IMR-90 (cell line): ENCODE measurements around the gene SFSWAP. TPM values are rescaled to one million over a fixed set of nuclear protein-coding genes. Genes with fewer than 3 reads are reported as not detected.

ENCODE experiments used
- ATAC-seq: fragments of 200-7000 bp; cut with Tn5 transposase; 2 replicates; pipeline ENCODE4 v1.9.1; 2020; ENCODE audit warnings: low read depth, mild to moderate bottlenecking, moderate library complexity
- BruUV-seq: library from RNA; stranded (reverse); fragments of 400-500 nt; replicated peaks from 2 replicates; lab custom pipeline; 2021; lab: Mats Ljungman, UMichigan
- CTCF ChIA-PET: fragments of 300-600 bp; formaldehyde crosslinking; extraction: SDS; loops from one replicate; lab custom pipeline; 2021; ENCODE audit warnings: antibody characterized with exemption; lab: Yijun Ruan, JAX
- POLR2A ChIA-PET: fragments of 300-600 bp; sonication (Branson Sonifier 250); formaldehyde crosslinking; loops from one replicate; lab custom pipeline; 2022; ENCODE audit warnings: antibody characterized with exemption; ENCODE audit not compliant: unreplicated experiment; lab: Charles Lee
- DNase-seq: peaks from one replicate; pipeline ENCODE4 v3.0.0; 2013
- H2AFZ ChIP-seq: replicated peaks from 2 replicates; pipeline ENCODE3; 2013; ENCODE audit warnings: low read length, mild to moderate bottlenecking; ENCODE audit not compliant: poor library complexity
- H2AK5ac ChIP-seq: 2 replicates; pipeline ENCODE4 v1.6.1; 2013; ENCODE audit warnings: low read depth, low read length, inconsistent platforms
- H2AK9ac ChIP-seq: replicated peaks from 2 replicates; pipeline ENCODE3; 2013; ENCODE audit warnings: mild to moderate bottlenecking, low read depth, low read length, moderate library complexity; ENCODE audit not compliant: poor library complexity
- H2BK120ac ChIP-seq: 2 replicates; pipeline ENCODE4 v1.6.1; 2013; ENCODE audit warnings: low read depth, low read length, inconsistent platforms
- H2BK15ac ChIP-seq: 3 replicates; pipeline ENCODE4 v1.6.1; 2013; ENCODE audit warnings: low read depth, low read length, inconsistent platforms
- H2BK20ac ChIP-seq: 2 replicates; pipeline ENCODE4 v1.6.1; 2013; ENCODE audit warnings: low read depth, mild to moderate bottlenecking, inconsistent platforms, low read length, moderate library complexity
- H2BK5ac ChIP-seq: 2 replicates; pipeline ENCODE4 v1.6.1; 2013; ENCODE audit warnings: mild to moderate bottlenecking, low read depth, low read length, inconsistent platforms; ENCODE audit not compliant: poor library complexity, severe bottlenecking
- H3K14ac ChIP-seq: replicated peaks from 2 replicates; pipeline ENCODE4 v1.6.1; 2013; ENCODE audit warnings: low read depth, low read length, inconsistent platforms
- H3K18ac ChIP-seq: 2 replicates; pipeline ENCODE4 v1.6.1; 2013; ENCODE audit warnings: low read depth, low read length, control low read depth
- H3K23ac ChIP-seq: 2 replicates; pipeline ENCODE4 v1.6.1; 2013; ENCODE audit warnings: low read depth, low read length, inconsistent platforms
- H3K27ac ChIP-seq: 2 replicates; pipeline ENCODE4 v1.5.1; 2013; ENCODE audit warnings: mild to moderate bottlenecking, control low read depth, low read length; ENCODE audit not compliant: insufficient read depth
- H3K27me3 ChIP-seq: 2 replicates; pipeline ENCODE4 v1.6.1; 2013; ENCODE audit warnings: low read length; ENCODE audit not compliant: control insufficient read depth, insufficient read depth
- H3K36me3 ChIP-seq: 2 replicates; pipeline ENCODE4 v1.6.1; 2013; ENCODE audit warnings: low read length, mixed read lengths; ENCODE audit not compliant: control insufficient read depth, insufficient read depth
- H3K4ac ChIP-seq: 2 replicates; pipeline ENCODE4 v1.6.1; 2013; ENCODE audit warnings: low read depth, low read length, inconsistent platforms
- H3K4me1 ChIP-seq: 2 replicates; pipeline ENCODE4 v1.6.1; 2013; ENCODE audit warnings: low read length, mixed read lengths; ENCODE audit not compliant: control insufficient read depth, insufficient read depth
- H3K4me2 ChIP-seq: 2 replicates; pipeline ENCODE4 v1.6.1; 2013; ENCODE audit warnings: low read depth, mild to moderate bottlenecking, control low read depth, low read length, moderate library complexity
- H3K4me3 ChIP-seq: 2 replicates; pipeline ENCODE4 v1.5.1; 2013; ENCODE audit warnings: low read depth, mild to moderate bottlenecking, control low read depth, low read length, moderate library complexity; ENCODE audit not compliant: insufficient read depth
- H3K56ac ChIP-seq: 2 replicates; pipeline ENCODE4 v1.6.1; 2013; ENCODE audit warnings: low read length, inconsistent platforms; ENCODE audit not compliant: insufficient read depth; ENCODE audit errors: extremely low read depth
- H3K79me1 ChIP-seq, 2 experiments: 2 replicates each; pipeline ENCODE4 v1.6.1; 2013; ENCODE audit warnings: low read length in 2 of 2, inconsistent platforms in 1 of 2, low read depth in 1 of 2
- H3K9ac ChIP-seq: 2 replicates; pipeline ENCODE4 v1.6.1; 2013; ENCODE audit warnings: low read depth, low read length, control low read depth
- H3K9me1 ChIP-seq: 2 replicates; pipeline ENCODE4 v1.6.1; 2013; ENCODE audit warnings: low read length, inconsistent platforms; ENCODE audit not compliant: insufficient read depth
- H3K9me3 ChIP-seq: 2 replicates; pipeline ENCODE4 v1.6.1; 2013; ENCODE audit warnings: low read length; ENCODE audit not compliant: control insufficient read depth, insufficient read depth
- H4K20me1 ChIP-seq: 2 replicates; pipeline ENCODE4 v1.6.1; 2013; ENCODE audit warnings: low read length, inconsistent platforms; ENCODE audit not compliant: insufficient read depth
- H4K5ac ChIP-seq: 2 replicates; pipeline ENCODE4 v1.6.1; 2013; ENCODE audit warnings: mild to moderate bottlenecking, low read depth, low read length, control low read depth
- H4K8ac ChIP-seq, 2 experiments: 2 replicates each; pipeline ENCODE4 v1.6.1; 2013; ENCODE audit warnings: low read depth in 2 of 2, low read length in 2 of 2, control low read depth in 1 of 2, inconsistent platforms in 1 of 2
- H4K91ac ChIP-seq: 2 replicates; pipeline ENCODE4 v1.6.1; 2013; ENCODE audit warnings: low read depth, low read length, inconsistent platforms; ENCODE audit not compliant: insufficient read depth
- BHLHE40 ChIP-seq: fragments of 150-350 bp; IDR thresholded peaks from 2 replicates; pipeline ENCODE4 v1.6.1; 2016; ENCODE audit warnings: mild to moderate bottlenecking, low read depth, low read length
- CEBPB ChIP-seq: IDR thresholded peaks from 2 replicates; pipeline ENCODE4 v1.6.1; 2012; ENCODE audit warnings: low read depth, low read length, improper control_type of control experiment
- CHD1 ChIP-seq: IDR thresholded peaks from 2 replicates; pipeline ENCODE4 v1.6.1; 2012; ENCODE audit warnings: low read depth, low read length, improper control_type of control experiment
- CTCF ChIP-seq: conservative IDR thresholded peaks from 2 replicates; pipeline ENCODE4 v1.5.1; 2012; ENCODE audit warnings: mild to moderate bottlenecking, low read depth, low read length, improper control_type of control experiment
- FOS ChIP-seq: fragments of 150-350 bp; IDR thresholded peaks from 2 replicates; pipeline ENCODE4 v1.6.1; 2016; ENCODE audit warnings: low read depth, low read length
- MAZ ChIP-seq: IDR thresholded peaks from 2 replicates; pipeline ENCODE4 v1.6.1; 2012; ENCODE audit warnings: low read depth, mild to moderate bottlenecking, low read length, improper control_type of control experiment, moderate library complexity, borderline replicate concordance
- NFE2L2 ChIP-seq: fragments of 150-350 bp; IDR thresholded peaks from 2 replicates; pipeline ENCODE4 v1.6.1; 2016; ENCODE audit warnings: low read depth, mild to moderate bottlenecking, low read length
- POLR2A ChIP-seq: IDR thresholded peaks from 2 replicates; pipeline ENCODE4 v1.6.1; 2012; ENCODE audit warnings: mild to moderate bottlenecking, low read depth, low read length
- RCOR1 ChIP-seq: IDR thresholded peaks from 2 replicates; pipeline ENCODE4 v1.6.1; 2012; ENCODE audit warnings: mild to moderate bottlenecking, low read length, improper control_type of control experiment; ENCODE audit not compliant: insufficient replicate concordance
- RFX5 ChIP-seq: IDR thresholded peaks from 2 replicates; pipeline ENCODE4 v1.8.0; 2012; ENCODE audit warnings: low read depth, mild to moderate bottlenecking, low read length, moderate library complexity
- SMC3 ChIP-seq: fragments of 150-350 bp; IDR thresholded peaks from 2 replicates; pipeline ENCODE4 v1.6.1; 2016; ENCODE audit warnings: low read depth, mild to moderate bottlenecking, antibody characterized with exemption, low read length, moderate library complexity
- WGBS, 2 experiments: methylation state at CpG; one replicate each; pipeline versions ENCODE4 v1.1.5 to v1.1.7; 2013; ENCODE audit warnings: missing lambda C conversion rate in 2 of 2; ENCODE audit not compliant: insufficient read length in 1 of 2; ENCODE audit errors: extremely low coverage in 2 of 2; 5-methylcytosine and 5-hydroxymethylcytosine counted together
- dilution Hi-C: fragments of 300-500 bp; cut with HindIII; formaldehyde crosslinking; loops from one replicate; pipeline ENCODE4 v1.14.3; 2018; ENCODE audit warnings: low sequenced_read_pairs; ENCODE audit not compliant: unreplicated experiment
- in situ Hi-C: fragments of 300-500 bp; cut with MboI; formaldehyde crosslinking; loops from 3 replicates; pipeline ENCODE4 v1.14.3; 2019; ENCODE audit warnings: low sequenced_read_pairs, inconsistent platforms, mixed read lengths
- intact Hi-C: fragments of 100-400 bp; cut with micrococcal nuclease; formaldehyde crosslinking; loops from 2 replicates; pipeline ENCODE4 v1.10.0; 2022
- polyA plus RNA-seq, 3 experiments: library from polyadenylated mRNA; depleted of rRNA; stranded (reverse); fragments of >200 nt; gene quantifications; 2 replicates each; pipeline ENCODE4 v1.2.3, GENCODE V29; 2012; ENCODE audit warnings: low replicate concordance in 1 of 3
- total RNA-seq: library from RNA; depleted of rRNA; stranded (reverse); fragments of >200 nt; gene quantifications from 2 replicates; pipeline ENCODE4 v1.2.3, GENCODE V29; 2012
- TF ChIP-seq, protein P1 (sequence below): fragments of 150-350 bp; IDR thresholded peaks from 2 replicates; pipeline ENCODE4 v1.6.1; 2017; ENCODE audit warnings: mild to moderate bottlenecking, antibody characterized with exemption, low read length, low read depth
- TF ChIP-seq, protein P2 (sequence below): fragments of 150-350 bp; IDR thresholded peaks from 2 replicates; pipeline ENCODE4 v1.6.1; 2016; ENCODE audit warnings: low read depth, mild to moderate bottlenecking, low read length, moderate library complexity, borderline replicate concordance

Gene SFSWAP
- total and polyA plus RNA-seq, 2 of the 4 experiments (the other 2 are of a cell fraction) = 19.7 to 22.4 TPM

GRCh38 chr12:131782061-131782460 lies 71.2 kb downstream of the SFSWAP start:
- H4K8ac ChIP-seq = no peak overlapping the region
- H3K36me3 ChIP-seq = peaks cover 26% of the 10 kb centered on the region
- peak overlapping the region; percentile 73 for H2AK9ac ChIP-seq
- no peak overlapping the region for H3K18ac ChIP-seq
- no peak overlapping the region for H2BK5ac ChIP-seq
- BruUV-seq = no TSS peak
- DNase-seq = no peak
- peaks cover 5% of the 10 kb centered on the region; the same call in 1 of the 2 replicates for H4K20me1 ChIP-seq
- ChIA-PET POLR2A (no interaction called here), CTCF (interaction anchor here (1.1 kb wide), 1 partner anchor 14 kb away, joined by 3 read pairs; no protein-coding TSS in a partner anchor)
- in situ Hi-C loops = no loop called here
- no peak overlapping the region for H3K14ac ChIP-seq
- ATAC-seq = no peak
- H3K9me1 ChIP-seq = peaks cover 7% of the 10 kb centered on the region
- no peak overlapping the region for H4K5ac ChIP-seq
- no peak overlapping the region for H4K91ac ChIP-seq
- no peak overlapping the region for H2BK120ac ChIP-seq
- H3K79me1 ChIP-seq = peaks cover 7 to 24% of the 10 kb centered on the region in 2 experiments; a peak in 2 of 4 replicates
- peaks cover 5% of the 10 kb centered on the region; the same call in 1 of the 2 replicates for H3K4me1 ChIP-seq
- H2AFZ ChIP-seq = no peak overlapping the region
- H2BK20ac ChIP-seq = no peak overlapping the region
- H3K56ac ChIP-seq = no peak overlapping the region
- dilution Hi-C loops = no loop called here
- intact Hi-C loops = loop anchor here (5.0 kb wide), 1 partner anchor 865 kb away; no protein-coding TSS in a partner anchor
- WGBS, 2 experiments = no CpG with 5 or more reads among the region's 2 CpGs
- no peak overlapping the region for H3K23ac ChIP-seq
- TF ChIP-seq RFX5 = no peak
- no peak for TF ChIP-seq SMC3
- TF ChIP-seq NFE2L2 = no peak
- TF ChIP-seq RCOR1 = no peak
- TF ChIP-seq BHLHE40 = no peak
- TF ChIP-seq, protein P1, sequence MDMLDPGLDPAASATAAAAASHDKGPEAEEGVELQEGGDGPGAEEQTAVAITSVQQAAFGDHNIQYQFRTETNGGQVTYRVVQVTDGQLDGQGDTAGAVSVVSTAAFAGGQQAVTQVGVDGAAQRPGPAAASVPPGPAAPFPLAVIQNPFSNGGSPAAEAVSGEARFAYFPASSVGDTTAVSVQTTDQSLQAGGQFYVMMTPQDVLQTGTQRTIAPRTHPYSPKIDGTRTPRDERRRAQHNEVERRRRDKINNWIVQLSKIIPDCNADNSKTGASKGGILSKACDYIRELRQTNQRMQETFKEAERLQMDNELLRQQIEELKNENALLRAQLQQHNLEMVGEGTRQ = no peak
- TF ChIP-seq, protein P2, sequence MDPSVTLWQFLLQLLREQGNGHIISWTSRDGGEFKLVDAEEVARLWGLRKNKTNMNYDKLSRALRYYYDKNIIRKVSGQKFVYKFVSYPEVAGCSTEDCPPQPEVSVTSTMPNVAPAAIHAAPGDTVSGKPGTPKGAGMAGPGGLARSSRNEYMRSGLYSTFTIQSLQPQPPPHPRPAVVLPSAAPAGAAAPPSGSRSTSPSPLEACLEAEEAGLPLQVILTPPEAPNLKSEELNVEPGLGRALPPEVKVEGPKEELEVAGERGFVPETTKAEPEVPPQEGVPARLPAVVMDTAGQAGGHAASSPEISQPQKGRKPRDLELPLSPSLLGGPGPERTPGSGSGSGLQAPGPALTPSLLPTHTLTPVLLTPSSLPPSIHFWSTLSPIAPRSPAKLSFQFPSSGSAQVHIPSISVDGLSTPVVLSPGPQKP = no peak
- TF ChIP-seq CTCF = no peak
- TF ChIP-seq FOS = no peak
- no peak for TF ChIP-seq POLR2A
- no peak for TF ChIP-seq MAZ
- no peak for TF ChIP-seq CEBPB
- no peak for TF ChIP-seq CHD1
- no peaks in the 10 kb centered on the region for H3K27me3 ChIP-seq
- H3K9ac ChIP-seq = no peak overlapping the region
- no peak overlapping the region for H3K4ac ChIP-seq
- H2BK15ac ChIP-seq = no peak overlapping the region
- H3K4me3 ChIP-seq = no peak overlapping the region
- H2AK5ac ChIP-seq = no peak overlapping the region
- H3K27ac ChIP-seq = no peak overlapping the region
- H3K9me3 ChIP-seq = no peaks in the 10 kb centered on the region
- no peak overlapping the region for H3K4me2 ChIP-seq
